Mesodermal cell (in vitro differentiated cells): ENCODE data around the gene LMO7.
"Not testable (repeated sequence)": the region's sequence is repeated elsewhere in the genome, so short reads cannot be mapped to it uniquely, and the experiment has no call there.

Source experiments
- H3K27ac ChIP-seq: 2 replicates; pipeline ENCODE4 v1.7.0; 2013; ENCODE audit warnings: mild to moderate bottlenecking, low read depth, low read length, moderate library complexity; ENCODE audit not compliant: severe bottlenecking
- H3K36me3 ChIP-seq: 2 replicates; pipeline ENCODE4 v1.7.1; 2013; ENCODE audit warnings: mild to moderate bottlenecking, low read length, moderate library complexity; ENCODE audit not compliant: control insufficient read depth, insufficient read depth
- H3K4me1 ChIP-seq: one replicate; pipeline ENCODE4 v1.7.1; 2013; ENCODE audit warnings: mild to moderate bottlenecking, low read length; ENCODE audit not compliant: insufficient read depth, control insufficient read depth, poor library complexity, severe bottlenecking
- H3K4me3 ChIP-seq: 2 replicates; pipeline ENCODE4 v1.7.0; 2013; ENCODE audit warnings: low read length, control low read depth, mild to moderate bottlenecking; ENCODE audit not compliant: insufficient read depth, poor library complexity, severe bottlenecking; ENCODE audit errors: extremely low read depth
- H3K9me3 ChIP-seq: 2 replicates; pipeline ENCODE4 v1.7.1; 2013; ENCODE audit warnings: mild to moderate bottlenecking, low read length, moderate library complexity; ENCODE audit not compliant: control insufficient read depth
- WGBS, 2 experiments: methylation state at CpG; one replicate each; pipeline ENCODE4 v1.1.5; 2013; ENCODE audit warnings: missing lambda C conversion rate in 2 of 2; ENCODE audit not compliant: insufficient coverage in 2 of 2; 5-methylcytosine and 5-hydroxymethylcytosine counted together

Gene LMO7

DNA sequence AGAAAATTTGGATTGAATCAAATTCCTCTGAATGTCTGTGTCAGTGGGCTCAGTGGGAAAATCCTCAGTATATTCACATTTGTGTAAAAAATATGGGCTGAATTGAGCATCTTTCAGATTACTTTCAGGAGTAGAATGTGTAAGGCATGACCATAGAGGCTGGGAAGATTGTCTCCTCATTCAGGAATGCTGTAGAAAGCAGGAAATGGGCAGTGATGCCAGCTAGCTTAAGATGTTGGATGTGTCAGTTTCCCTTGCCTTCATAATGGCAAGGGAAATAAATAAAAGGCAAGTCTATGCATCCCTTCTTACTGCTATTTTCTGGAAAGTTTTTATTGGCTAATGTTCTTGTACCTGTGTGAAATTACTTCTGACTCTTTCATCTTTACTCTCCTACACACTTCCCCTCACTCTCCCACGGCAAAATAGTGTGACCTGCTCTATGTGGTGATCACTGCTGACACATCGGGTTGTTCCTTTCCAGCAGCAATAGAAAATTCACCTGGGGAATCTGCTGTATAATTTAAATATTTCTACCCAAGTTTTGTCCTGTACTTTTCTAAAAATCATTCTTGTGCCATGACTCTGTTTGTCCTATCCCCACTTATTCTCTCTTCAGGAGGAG, 103.2 kb downstream of the LMO7 start:
- no peak overlapping the region for H3K27ac ChIP-seq
- H3K9me3 ChIP-seq: no peaks in the 10 kb centered on the region
- no peaks in the 10 kb centered on the region for H3K4me1 ChIP-seq
- WGBS, 2 experiments: 100% methylated on average over 1 of the region's 2 CpGs; no CpG with 5 or more reads in 1 of the 2 experiments
- no peak overlapping the region for H3K4me3 ChIP-seq
- H3K36me3 ChIP-seq: no peaks in the 10 kb centered on the region

DNA sequence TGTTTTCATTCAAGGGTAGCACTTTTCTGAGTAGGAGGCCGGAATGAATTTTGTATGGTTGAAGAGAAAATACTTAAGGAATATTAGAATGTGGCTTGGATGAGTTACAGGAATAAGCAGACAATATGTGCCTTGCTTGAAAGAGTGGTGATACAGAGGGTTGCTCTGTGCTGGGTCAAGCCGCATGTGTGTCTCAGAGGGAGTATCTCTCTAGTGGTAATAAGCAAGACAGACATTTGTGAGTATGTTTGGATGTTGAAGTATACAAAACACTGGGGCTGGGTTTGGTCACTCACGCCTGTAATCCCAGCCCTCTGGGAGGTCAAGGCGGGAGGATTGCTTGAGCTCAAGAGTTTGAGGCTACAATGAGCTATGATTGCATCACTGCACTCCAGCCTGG, 103.9 kb downstream of the LMO7 start:
- no peaks in the 10 kb centered on the region for H3K9me3 ChIP-seq
- no peaks in the 10 kb centered on the region for H3K36me3 ChIP-seq
- no peak overlapping the region for H3K27ac ChIP-seq
- no peak overlapping the region for H3K4me3 ChIP-seq
- no peaks in the 10 kb centered on the region for H3K4me1 ChIP-seq
- WGBS, 2 experiments: 86 to 100% methylated on average over 3 of the region's 4 CpGs

DNA sequence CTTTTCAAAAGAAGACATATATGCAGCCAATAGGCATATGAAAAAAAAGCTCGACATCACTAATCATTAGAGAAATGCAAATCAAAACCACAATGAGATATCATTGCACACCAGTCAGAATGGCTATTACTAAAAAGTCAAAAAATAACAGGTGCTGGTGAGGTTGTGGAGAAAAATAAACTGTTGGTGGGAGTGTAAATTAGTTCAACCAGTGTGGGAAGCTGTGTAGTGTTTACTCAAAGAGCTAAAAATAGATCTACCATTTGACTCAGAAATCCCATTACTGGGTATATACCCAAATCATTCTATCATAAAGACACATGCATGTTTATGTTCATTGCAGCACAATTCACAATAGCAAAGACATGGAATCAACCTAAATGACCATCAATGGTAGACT, 106.9 kb downstream of the LMO7 start:
- not testable (repeated sequence) for H3K9me3 ChIP-seq

DNA sequence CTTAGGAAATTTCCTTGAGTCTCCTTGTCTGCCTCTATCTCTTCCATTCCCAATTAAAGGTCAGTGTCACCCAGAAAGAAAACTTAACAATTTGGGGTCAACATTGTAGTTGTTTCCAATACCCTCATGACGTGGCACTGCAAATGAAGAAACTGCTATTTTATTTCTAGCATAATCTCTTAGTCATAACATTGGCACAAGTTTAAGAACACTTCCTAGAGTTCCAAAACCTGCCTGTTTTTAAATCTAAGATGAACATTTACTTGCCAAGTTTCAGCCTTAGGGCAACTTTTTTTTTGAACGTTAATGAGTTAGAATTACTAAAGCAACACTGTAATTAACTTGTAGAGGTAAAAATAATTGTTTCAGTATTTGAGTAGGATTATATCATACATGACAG, 108.0 kb downstream of the LMO7 start:
- no peak overlapping the region for H3K4me3 ChIP-seq
- H3K27ac ChIP-seq: no peak overlapping the region
- no peaks in the 10 kb centered on the region for H3K9me3 ChIP-seq
- 100% methylated on average over 1 of the region's 2 CpGs for WGBS, 2 experiments
- no peaks in the 10 kb centered on the region for H3K36me3 ChIP-seq
- no peaks in the 10 kb centered on the region for H3K4me1 ChIP-seq

More for the DNA sequence above, 106.9 kb downstream of the LMO7 start:
- 100% methylated on average over 1 of the region's 1 CpG; no CpG with 5 or more reads in 1 of the 2 experiments for WGBS, 2 experiments
- H3K4me1 ChIP-seq, H3K36me3 ChIP-seq, H3K4me3 ChIP-seq, H3K27ac ChIP-seq: not testable (repeated sequence)

DNA sequence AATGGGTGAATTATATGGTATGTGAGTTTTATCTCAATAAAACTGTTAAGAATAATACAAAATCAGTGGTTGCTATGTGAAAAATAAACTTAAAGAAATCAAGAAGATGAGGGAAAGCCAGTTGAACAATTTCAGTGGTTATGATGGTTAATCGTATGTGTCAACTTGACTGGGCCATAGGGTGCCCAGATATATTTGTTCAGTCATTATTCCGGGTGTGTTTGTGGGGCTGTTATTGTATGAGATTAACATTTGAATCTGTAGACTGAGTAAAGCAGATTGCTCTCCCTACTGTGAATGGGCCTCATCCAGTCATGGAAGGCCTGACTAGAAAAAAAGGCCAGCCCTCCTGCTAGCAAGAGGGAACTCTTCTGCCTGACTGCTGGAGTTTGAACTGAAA, 109.3 kb downstream of the LMO7 start:
- WGBS, 2 experiments: 89 to 94% methylated on average over 2 of the region's 2 CpGs
- no peaks in the 10 kb centered on the region for H3K9me3 ChIP-seq
- no peak overlapping the region for H3K27ac ChIP-seq
- H3K36me3 ChIP-seq: no peaks in the 10 kb centered on the region
- H3K4me1 ChIP-seq: no peaks in the 10 kb centered on the region
- H3K4me3 ChIP-seq: no peak overlapping the region

GRCh38 chr13:75748874-75749273, 112.7 kb downstream of the LMO7 start:
- H3K27ac ChIP-seq: no peak overlapping the region
- WGBS, 2 experiments: no CpG with 5 or more reads among the region's 3 CpGs

GRCh38 chr13:75749407-75749806, 113.3 kb downstream of the LMO7 start:
- Histone ChIP-seq H3K9me3 (no peaks in the 10 kb centered on the region), H3K27ac (no peak overlapping the region), H3K4me3 (no peak overlapping the region), H3K36me3 (no peaks in the 10 kb centered on the region), H3K4me1 (no peaks in the 10 kb centered on the region)
- 57 to 84% methylated on average over 1 to 2 of the region's 4 CpGs for WGBS, 2 experiments

More at GRCh38 chr13:75748874-75749273, 112.7 kb downstream of the LMO7 start:
- Histone ChIP-seq H3K9me3 (no peaks in the 10 kb centered on the region), H3K4me1 (no peaks in the 10 kb centered on the region), H3K4me3 (no peak overlapping the region), H3K36me3 (no peaks in the 10 kb centered on the region)

GRCh38 chr13:75751350-75751749, 115.2 kb downstream of the LMO7 start:
- H3K36me3 ChIP-seq: no peaks in the 10 kb centered on the region
- no peak overlapping the region for H3K27ac ChIP-seq
- no peak overlapping the region for H3K4me3 ChIP-seq
- WGBS, 2 experiments: 82 to 92% methylated on average over 3 to 4 of the region's 4 CpGs
- no peaks in the 10 kb centered on the region for H3K4me1 ChIP-seq
- no peaks in the 10 kb centered on the region for H3K9me3 ChIP-seq

DNA sequence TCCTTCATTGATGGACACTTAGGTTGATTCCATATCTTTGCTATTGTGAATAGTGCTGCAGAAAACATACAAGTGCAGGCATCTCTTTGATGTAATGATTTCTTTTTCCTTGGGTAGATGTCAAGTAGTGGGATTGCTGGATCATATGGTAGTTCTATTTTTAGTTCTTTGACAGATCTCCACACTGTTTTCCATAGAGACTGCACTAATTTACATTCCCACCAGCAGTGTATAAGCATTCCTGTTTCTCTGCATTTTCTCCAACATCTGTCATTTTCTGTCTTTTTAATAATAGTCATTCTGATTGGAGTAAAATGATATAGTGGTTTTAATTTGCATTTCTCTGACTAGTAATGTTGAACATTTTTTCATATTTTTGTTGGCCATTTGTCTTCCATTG, 116.7 kb downstream of the LMO7 start:
- H3K27ac ChIP-seq: no peak overlapping the region
- H3K9me3 ChIP-seq: no peaks in the 10 kb centered on the region
- H3K4me3 ChIP-seq: no peak overlapping the region
- H3K4me1 ChIP-seq: no peaks in the 10 kb centered on the region
- no peaks in the 10 kb centered on the region for H3K36me3 ChIP-seq

DNA sequence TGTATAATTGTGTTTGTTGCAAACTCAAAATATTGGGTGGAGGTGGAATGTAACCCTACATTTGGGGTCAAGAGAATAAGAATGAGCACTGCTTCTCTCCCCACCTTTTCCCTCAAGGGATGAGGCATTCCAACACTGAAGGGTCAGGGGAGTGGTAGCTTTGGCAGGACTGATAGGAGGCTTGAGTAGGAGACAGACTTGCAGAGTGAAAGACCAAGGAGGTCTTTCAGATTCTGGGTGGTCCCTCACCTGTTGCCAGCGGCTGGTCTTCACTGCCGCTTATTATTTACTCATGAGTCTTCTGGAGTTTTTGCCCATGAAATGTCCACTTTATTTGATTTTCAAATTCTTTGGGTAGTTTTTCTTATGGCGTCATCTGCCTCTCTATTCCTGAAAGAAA, 118.8 kb downstream of the LMO7 start:
- H3K9me3 ChIP-seq: no peaks in the 10 kb centered on the region
- H3K36me3 ChIP-seq: no peaks in the 10 kb centered on the region
- 82 to 100% methylated on average over 2 of the region's 3 CpGs for WGBS, 2 experiments
- H3K4me3 ChIP-seq: no peak overlapping the region
- H3K4me1 ChIP-seq: no peaks in the 10 kb centered on the region
- no peak overlapping the region for H3K27ac ChIP-seq

DNA sequence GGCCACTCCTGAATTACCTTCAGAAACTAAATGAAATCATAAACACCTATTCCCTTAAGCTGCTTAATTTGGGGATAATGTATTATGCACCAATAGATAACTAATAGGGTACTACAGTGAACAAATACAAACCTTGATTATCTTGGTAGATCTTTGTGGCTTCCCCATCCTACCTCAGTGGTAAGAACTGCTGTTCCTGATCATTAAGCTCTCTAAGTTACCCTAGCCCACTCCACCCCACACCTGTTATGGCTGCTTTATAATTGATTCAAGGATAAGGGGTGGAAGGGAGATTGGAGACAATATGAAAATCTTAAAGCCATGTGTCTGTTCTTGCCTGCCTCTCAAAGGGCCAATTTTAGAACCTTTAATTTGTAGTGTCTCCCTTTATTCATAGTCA, 121.2 kb downstream of the LMO7 start:
- H3K4me3 ChIP-seq: no peak overlapping the region
- no peak overlapping the region for H3K27ac ChIP-seq

More for the DNA sequence above, 121.2 kb downstream of the LMO7 start:
- no peaks in the 10 kb centered on the region for H3K4me1 ChIP-seq
- no peaks in the 10 kb centered on the region for H3K9me3 ChIP-seq
- no peaks in the 10 kb centered on the region for H3K36me3 ChIP-seq
